Kasumi-1 (cell line): ENCODE measurements around the gene TRIM7.

Experiments used
- DNase-seq, 2 experiments: peaks; one replicate each; lab custom pipeline; 2025; lab: John Stamatoyannopoulos, UW

Gene TRIM7

GRCh38 chr5:181204826-181205760 is at the start of gene TRIM7:
TSS of gene TRIM7 (minus strand) at chr5:181205196. CDS start at chr5:181205110, 86 bp downstream.
- DNase-seq = no peak

GRCh38 chr5:181248277-181248676 is 43.3 kb upstream of the TRIM7 start:
- no peak for DNase-seq

GRCh38 chr5:181246276-181247049 is 41.5 kb upstream of the TRIM7 start:
- DNase-seq = no peak

DNA sequence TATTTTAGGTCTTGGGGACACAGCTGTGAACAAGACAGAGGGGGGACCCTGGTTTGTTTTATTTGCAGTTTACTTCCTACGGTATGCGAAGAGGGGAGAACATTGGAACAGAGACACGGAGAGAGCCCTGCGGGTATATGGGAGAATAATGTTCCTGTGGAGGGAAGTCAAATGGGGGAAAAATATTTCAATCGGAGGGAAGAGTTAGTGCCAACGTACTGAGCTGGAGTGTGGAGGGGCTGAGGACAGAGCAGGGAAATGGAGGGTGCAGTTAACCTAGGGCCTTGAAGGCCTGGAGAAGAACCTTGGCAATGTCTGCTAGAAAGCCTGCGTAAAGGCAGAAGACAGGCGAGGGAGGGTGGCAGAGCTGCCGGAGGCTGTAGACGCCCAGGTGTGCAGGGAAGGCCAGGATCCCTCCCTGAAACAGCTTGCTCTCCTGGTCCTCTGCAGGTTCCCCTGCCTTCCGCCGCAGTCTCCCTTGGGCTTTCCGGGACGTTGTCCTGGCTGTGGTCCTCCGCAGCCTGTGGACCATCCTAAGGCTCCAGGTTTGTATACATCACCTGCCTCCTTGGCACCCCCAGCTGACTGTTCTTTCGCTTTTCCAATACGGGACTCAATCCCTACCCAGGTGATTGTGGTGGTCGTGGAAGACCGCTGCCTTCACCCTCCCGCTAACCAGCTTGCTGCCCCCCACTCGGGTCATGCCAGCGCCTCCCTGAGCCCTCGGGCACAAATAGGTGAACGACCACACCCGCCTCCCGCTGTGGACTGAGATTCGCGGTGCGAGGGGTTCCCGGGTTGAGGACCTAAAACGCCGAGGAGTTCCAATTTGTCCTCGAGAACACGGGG is 40.7 kb upstream of the TRIM7 start:
- DNase-seq = no peak

GRCh38 chr5:181243564-181244343 is 38.8 kb upstream of the TRIM7 start, which contains the start of gene RACK1:
TSS of gene RACK1 (minus strand) at chr5:181243906. CDS start at chr5:181243800, 106 bp downstream.
- no peak for DNase-seq

- no peak for DNase-seq
These were observed 38.1 kb upstream of the TRIM7 start for GRCh38 chr5:181243018-181243563.

DNA sequence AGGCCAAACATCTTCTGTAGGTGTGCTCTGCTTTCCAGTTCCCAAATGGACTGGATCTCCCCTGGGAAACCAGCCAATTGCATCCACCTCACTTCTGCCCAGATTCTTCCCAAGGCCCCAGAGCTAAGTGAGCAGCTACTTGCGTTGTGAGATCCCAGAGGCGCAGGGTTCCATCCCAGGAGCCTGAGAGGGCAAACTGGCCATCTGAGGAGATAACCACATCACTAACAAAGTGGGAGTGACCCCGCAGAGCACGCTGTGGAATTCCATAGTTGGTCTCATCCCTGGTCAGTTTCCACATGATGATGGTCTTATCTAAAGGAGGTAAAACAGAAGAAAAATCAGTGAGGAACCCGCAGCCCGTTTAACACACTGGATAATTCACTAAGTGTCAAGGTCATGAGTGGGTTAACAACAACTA is 37.0 kb upstream of the TRIM7 start:
- DNase-seq = no peak

DNA sequence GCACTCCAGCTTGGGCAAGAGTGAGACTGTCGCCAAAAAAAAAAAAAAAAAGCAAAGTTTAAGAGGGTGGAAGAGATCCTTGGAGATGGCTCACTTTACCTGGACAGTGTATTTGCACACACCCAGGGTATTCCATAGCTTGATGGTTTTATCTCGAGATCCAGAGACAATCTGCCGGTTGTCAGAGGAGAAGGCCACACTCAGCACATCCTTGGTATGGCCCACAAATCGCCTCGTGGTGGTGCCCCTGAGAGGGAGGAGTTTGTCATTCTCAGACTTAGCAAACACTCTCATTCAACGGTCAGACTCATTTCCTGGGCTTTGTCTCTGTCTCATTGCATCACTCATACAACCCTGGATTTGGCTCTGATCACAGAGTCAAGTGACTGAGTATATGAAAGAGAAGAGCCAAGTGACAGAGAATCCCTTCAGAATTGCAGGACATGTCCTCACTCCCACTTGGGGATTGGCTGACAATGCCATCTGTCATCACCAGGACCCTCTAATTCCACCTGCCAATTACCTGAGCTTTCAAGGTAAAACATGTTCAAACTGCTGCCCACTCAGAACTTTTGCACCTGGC is 36.5 kb upstream of the TRIM7 start:
- no peak for DNase-seq

GRCh38 chr5:181239062-181239663 is 34.2 kb upstream of the TRIM7 start:
- DNase-seq = no peak

DNA sequence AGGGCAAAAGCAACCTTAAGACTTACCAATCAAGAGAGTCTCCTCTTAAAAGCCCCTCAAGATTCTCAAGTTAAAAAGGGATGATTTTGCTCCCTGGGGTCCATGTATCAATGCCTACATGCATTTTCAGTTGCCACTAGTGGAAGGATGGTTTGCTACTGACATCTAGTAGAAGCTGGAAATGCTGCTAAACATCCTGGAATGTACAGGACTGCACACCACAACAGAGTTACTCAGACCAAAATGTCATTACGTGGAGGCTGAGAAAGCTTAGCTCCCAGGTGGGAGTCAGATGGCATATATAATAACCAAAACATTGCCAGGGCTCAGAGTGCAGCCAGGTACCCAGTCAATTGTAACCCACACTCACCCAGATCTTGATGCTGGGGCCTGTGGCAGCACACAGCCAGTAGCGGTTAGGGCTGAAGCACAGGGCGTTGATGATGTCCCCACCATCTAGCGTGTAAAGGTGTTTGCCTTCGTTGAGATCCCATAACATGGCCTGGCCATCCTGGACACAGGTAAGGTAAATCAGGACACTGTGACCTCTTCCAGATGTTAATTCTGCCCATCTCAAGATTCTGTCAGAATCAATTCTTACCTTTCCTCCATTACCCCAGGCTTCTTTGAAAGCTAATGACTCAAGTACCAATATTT is 32.9 kb upstream of the TRIM7 start:
- DNase-seq = no peak

- no peak for DNase-seq
These were observed 32.1 kb upstream of the TRIM7 start for GRCh38 chr5:181236954-181237641.

- no peak for DNase-seq
These were observed 31.5 kb upstream of the TRIM7 start for GRCh38 chr5:181236471-181236870.

- no peak for DNase-seq
These were observed 30.8 kb upstream of the TRIM7 start for GRCh38 chr5:181235689-181236366.

GRCh38 chr5:181235323-181235688 is 30.3 kb upstream of the TRIM7 start:
- DNase-seq = no peak

GRCh38 chr5:181234455-181235306 is 29.7 kb upstream of the TRIM7 start:
- no peak for DNase-seq

DNA sequence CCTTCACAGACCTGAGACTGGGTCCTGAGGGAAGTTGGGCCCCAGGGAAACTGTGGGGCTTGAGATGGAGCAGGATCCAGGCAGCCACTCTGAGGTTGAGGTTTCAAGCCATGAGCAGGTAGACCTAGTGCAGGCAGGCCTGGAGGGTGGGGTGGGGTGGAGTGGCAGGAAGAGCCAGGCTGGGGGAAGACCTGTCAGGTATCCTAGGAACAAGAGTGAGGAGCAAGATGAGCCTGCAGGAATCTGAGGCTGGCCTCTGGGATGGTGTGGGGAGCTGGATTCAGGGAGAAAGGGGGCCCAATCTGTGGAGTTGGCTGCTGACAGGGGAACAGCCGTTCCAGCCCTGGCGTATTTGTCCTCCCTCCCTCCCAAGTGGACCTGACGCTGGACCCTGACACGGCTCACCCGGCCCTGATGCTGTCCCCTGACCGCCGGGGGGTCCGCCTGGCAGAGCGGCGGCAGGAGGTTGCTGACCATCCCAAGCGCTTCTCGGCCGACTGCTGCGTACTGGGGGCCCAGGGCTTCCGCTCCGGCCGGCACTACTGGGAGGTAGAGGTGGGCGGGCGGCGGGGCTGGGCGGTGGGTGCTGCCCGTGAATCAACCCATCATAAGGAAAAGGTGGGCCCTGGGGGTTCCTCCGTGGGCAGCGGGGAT is 28.9 kb upstream of the TRIM7 start:
- no peak for DNase-seq
